HEK293T (cell line): ENCODE data around the gene PLD1.

ENCODE experiments used
- CTCF ChIA-PET: fragments of 350-600 bp; formaldehyde crosslinking; extraction: SDS; loops from one replicate; lab custom pipeline; 2021; ENCODE audit warnings: antibody characterized with exemption, inconsistent platforms; lab: Yijun Ruan, JAX
- POLR2A ChIA-PET: fragments of 350-600 bp; formaldehyde crosslinking; extraction: SDS; loops from one replicate; lab custom pipeline; 2020; ENCODE audit warnings: antibody characterized with exemption, inconsistent platforms; lab: Yijun Ruan, JAX
- DNase-seq: peaks from one replicate; pipeline ENCODE4 v3.0.0; 2012; ENCODE audit warnings: mixed read lengths; ENCODE audit errors: extremely low spot score
- ARNT ChIP-seq: fragments of 450-650 bp; IDR thresholded peaks from 2 replicates; pipeline ENCODE4 v1.6.1; 2017; ENCODE audit warnings: mild to moderate bottlenecking
- BHLHE40 ChIP-seq: fragments of 450-650 bp; IDR thresholded peaks from 2 replicates; pipeline ENCODE4 v1.6.1; 2016; ENCODE audit warnings: mild to moderate bottlenecking, moderate library complexity, borderline replicate concordance
- CTBP1 ChIP-seq: fragments of 450-650 bp; IDR thresholded peaks from 2 replicates; pipeline ENCODE4 v1.6.1; 2016; ENCODE audit warnings: borderline replicate concordance
- ELF4 ChIP-seq: fragments of 450-650 bp; IDR thresholded peaks from 2 replicates; pipeline ENCODE4 v1.6.1; 2017; ENCODE audit warnings: antibody characterized with exemption
- FOXA1 ChIP-seq: fragments of 450-650 bp; IDR thresholded peaks from 2 replicates; pipeline ENCODE4 v1.6.1; 2016; ENCODE audit warnings: mild to moderate bottlenecking
- FOXK2 ChIP-seq: fragments of 450-650 bp; IDR thresholded peaks from 2 replicates; pipeline ENCODE4 v1.6.1; 2016; ENCODE audit warnings: mild to moderate bottlenecking
- FOXM1 ChIP-seq: fragments of 450-650 bp; IDR thresholded peaks from 2 replicates; pipeline ENCODE4 v1.6.1; 2017; ENCODE audit warnings: mild to moderate bottlenecking, borderline replicate concordance
- HDGF ChIP-seq: fragments of 450-650 bp; IDR thresholded peaks from 2 replicates; pipeline ENCODE4 v1.6.1; 2017; ENCODE audit warnings: antibody characterized with exemption, borderline replicate concordance
- L3MBTL2 ChIP-seq: fragments of 450-650 bp; conservative IDR thresholded peaks from 2 replicates; pipeline ENCODE4 v1.6.1; 2016; ENCODE audit warnings: mild to moderate bottlenecking
- LEF1 ChIP-seq: fragments of 450-650 bp; IDR thresholded peaks from 2 replicates; pipeline ENCODE4 v1.6.1; 2017; ENCODE audit warnings: mild to moderate bottlenecking, borderline replicate concordance
- NFRKB ChIP-seq: fragments of 450-650 bp; IDR thresholded peaks from 2 replicates; pipeline ENCODE4 v1.6.1; 2016; ENCODE audit warnings: mild to moderate bottlenecking, moderate library complexity
- PKNOX1 ChIP-seq: fragments of 450-650 bp; IDR thresholded peaks from 2 replicates; pipeline ENCODE4 v1.6.1; 2016
- SP1 ChIP-seq: fragments of 450-650 bp; IDR thresholded peaks from 2 replicates; pipeline ENCODE4 v1.6.1; 2017
- SUZ12 ChIP-seq: fragments of 450-650 bp; IDR thresholded peaks from 2 replicates; pipeline ENCODE4 v1.6.1; 2016; ENCODE audit warnings: mild to moderate bottlenecking
- TARDBP ChIP-seq: fragments of 450-650 bp; IDR thresholded peaks from 2 replicates; pipeline ENCODE4 v1.6.1; 2016
- ZNF384 ChIP-seq: fragments of 450-650 bp; IDR thresholded peaks from 2 replicates; pipeline ENCODE4 v1.6.1; 2016

The PLD1 gene

DNA sequence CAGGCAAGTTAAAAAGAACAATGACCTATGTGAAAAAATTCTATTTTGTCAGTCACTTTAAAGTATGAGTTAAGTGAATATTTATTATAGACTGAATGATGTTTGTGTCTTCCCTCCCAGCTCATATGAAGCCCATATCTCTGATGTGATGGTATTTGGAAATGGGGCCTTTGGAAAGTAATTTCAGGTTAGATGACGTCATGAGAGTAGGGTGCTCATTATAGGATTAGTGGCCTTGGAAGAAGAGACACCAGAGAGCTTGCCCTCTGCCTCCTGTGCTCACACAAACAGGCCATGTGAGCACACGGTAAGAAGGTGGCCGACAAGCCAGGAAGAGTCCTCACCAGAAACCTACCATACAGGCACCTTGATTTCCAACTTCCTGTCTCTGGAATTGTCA lies 211.3 kb downstream of the PLD1 start:
- POLR2A ChIA-PET: no interaction called here
- no peak for TF ChIP-seq ZNF384
- TF ChIP-seq FOXM1: no peak
- no peak for TF ChIP-seq FOXK2
- no peak for TF ChIP-seq HDGF
- TF ChIP-seq CTBP1: no peak
- TF ChIP-seq LEF1: no peak
- TF ChIP-seq NFRKB: no peak
- no peak for TF ChIP-seq SP1
- no peak for TF ChIP-seq L3MBTL2
- no peak for TF ChIP-seq TARDBP
- TF ChIP-seq PKNOX1: no peak
- TF ChIP-seq SUZ12: no peak
- TF ChIP-seq BHLHE40: no peak
- TF ChIP-seq ARNT: no peak
- no peak for TF ChIP-seq ELF4
- TF ChIP-seq FOXA1: no peak
- CTCF ChIA-PET: no interaction called here

DNA sequence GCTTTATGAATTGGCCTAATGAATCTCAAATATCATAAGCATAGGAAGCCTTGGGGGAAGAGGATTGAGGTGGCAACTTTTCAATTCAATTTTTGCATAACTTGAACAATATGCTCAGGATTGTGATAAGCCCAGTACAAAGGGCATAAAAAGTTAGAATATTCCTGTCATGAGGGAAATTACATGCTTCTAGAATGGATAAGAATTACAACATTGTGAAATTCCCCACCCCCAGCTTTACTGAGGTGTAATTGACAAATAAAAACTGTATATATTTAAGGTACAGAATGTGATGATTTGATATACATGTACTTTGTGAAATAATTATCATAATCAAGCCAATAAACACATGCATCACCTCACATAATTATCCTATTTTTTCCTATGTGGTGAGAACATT lies 217.5 kb downstream of the PLD1 start:
- ChIA-PET CTCF (no interaction called here), POLR2A (no interaction called here)
- TF ChIP-seq BHLHE40 (no peak), LEF1 (no peak), NFRKB (no peak), ZNF384 (no peak), SP1 (no peak), FOXK2 (no peak), SUZ12 (no peak), ARNT (no peak), ELF4 (no peak), FOXA1 (no peak), TARDBP (no peak), PKNOX1 (no peak), L3MBTL2 (no peak), CTBP1 (no peak), FOXM1 (no peak), HDGF (no peak)
- no peak for DNase-seq

More for the DNA sequence above, 211.3 kb downstream of the PLD1 start:
- no peak for DNase-seq

DNA sequence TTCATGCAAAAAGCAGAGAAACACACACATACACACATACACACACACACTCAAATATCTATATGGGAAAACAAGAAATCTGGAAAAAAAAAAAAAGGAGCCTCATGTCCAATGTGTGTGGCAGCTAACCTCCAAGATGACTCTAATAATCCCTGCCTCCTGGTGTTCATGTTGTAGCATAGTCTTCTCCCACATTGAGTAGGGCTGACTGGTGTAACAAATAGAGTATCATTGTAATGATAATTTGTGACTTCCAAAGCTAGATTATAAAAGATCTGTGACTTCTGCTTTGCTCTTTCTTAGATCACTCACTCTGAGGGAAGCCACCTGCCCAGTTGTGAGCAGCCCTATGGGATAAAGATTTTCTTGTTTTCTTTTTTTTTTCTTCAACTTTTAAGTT lies 219.2 kb downstream of the PLD1 start:
- TF ChIP-seq ARNT (no peak), L3MBTL2 (no peak), BHLHE40 (no peak), FOXM1 (no peak), SUZ12 (no peak), HDGF (no peak), CTBP1 (no peak), FOXA1 (no peak), NFRKB (no peak), ELF4 (no peak), PKNOX1 (no peak), LEF1 (no peak), FOXK2 (no peak), TARDBP (no peak)
- DNase-seq: no peak
- POLR2A ChIA-PET: no interaction called here
- CTCF ChIA-PET: no interaction called here

DNA sequence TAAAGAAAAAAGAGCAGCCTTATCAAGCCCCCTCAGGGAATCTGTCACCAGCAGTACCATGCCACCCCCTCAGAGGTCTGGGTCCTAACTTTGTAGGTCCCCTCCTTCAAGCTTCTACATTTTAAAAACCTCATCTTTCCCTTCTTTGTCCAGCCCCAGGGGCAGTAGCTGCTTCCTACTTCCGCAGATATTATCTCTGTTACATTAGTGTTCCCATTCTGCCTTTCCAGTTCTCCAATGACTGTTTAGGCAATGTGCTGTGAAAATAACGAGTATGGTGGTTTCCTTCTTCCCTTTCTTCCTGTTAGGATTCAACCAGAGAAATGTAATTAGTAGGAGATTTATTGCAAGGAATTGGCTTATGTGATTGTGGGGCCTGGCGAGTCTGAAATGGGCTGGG lies 224.0 kb downstream of the PLD1 start:
- ChIA-PET POLR2A (no interaction called here), CTCF (no interaction called here)
- DNase-seq: no peak
- TF ChIP-seq FOXK2 (no peak), PKNOX1 (no peak), L3MBTL2 (no peak), NFRKB (no peak), FOXA1 (no peak), ARNT (no peak), BHLHE40 (no peak), TARDBP (no peak), CTBP1 (no peak), FOXM1 (no peak), ELF4 (no peak), SUZ12 (no peak), ZNF384 (no peak), LEF1 (no peak), SP1 (no peak), HDGF (no peak)

DNA sequence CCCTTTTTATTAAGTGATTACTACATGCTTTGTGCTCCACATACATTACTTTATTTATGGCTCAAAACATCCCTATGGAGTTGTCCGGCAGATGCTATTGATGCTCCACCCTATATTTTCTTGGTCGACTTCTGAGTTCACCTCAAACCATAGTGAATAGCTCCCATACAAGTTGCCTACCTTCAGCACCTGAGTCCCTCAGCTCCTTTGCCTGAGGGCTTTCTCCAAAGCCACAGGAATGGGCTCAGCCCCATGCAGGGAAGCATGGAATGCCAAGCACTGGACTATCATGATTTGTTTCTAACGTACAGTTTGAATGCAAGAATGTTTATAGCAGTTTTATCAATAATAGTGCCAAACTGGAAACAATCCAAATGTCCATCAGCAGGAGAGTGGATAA lies 225.2 kb downstream of the PLD1 start:
- TF ChIP-seq FOXM1 (no peak), ELF4 (no peak), PKNOX1 (no peak), LEF1 (no peak), CTBP1 (no peak), TARDBP (no peak), L3MBTL2 (no peak), SP1 (no peak), NFRKB (no peak), BHLHE40 (no peak), ZNF384 (no peak), FOXK2 (no peak), SUZ12 (no peak), HDGF (no peak)
- CTCF ChIA-PET: no interaction called here
- POLR2A ChIA-PET: no interaction called here
- DNase-seq: no peak
